Heart right ventricle (tissue), 16 donors: ENCODE measurements around the gene ESYT1. TPM values are rescaled to one million over a fixed set of nuclear protein-coding genes. Genes with fewer than 3 reads are reported as not detected.
A peak's percentile ranks its signal among the peaks of the same experiment; 100 is the strongest.

Experiments used
- ATAC-seq, 8 donors: fragments of 200-7000 bp; cut with Tn5 transposase; one replicate each; pipeline ENCODE4 v1.9.1; 2020; ENCODE audit warnings: mild to moderate bottlenecking in 8 of 8, moderate library complexity in 8 of 8, moderate number of reproducible peaks in 1 of 8
- DNase-seq, 2 donors: peaks; one replicate each; pipeline ENCODE4 v3.0.0-alpha.2; 2020
- H3K27ac ChIP-seq, 10 donors: fragments of 200-600 bp; sonication (generic) in 2 of 10; one replicate each; pipeline versions ENCODE4 v1.5.0 to v1.8.0; 2020 to 2022; ENCODE audit warnings: mild to moderate bottlenecking in 3 of 10
- H3K27me3 ChIP-seq, 7 donors: fragments of 200-600 bp; one replicate each; pipeline ENCODE4 v1.8.0; 2021 to 2022; ENCODE audit warnings: mild to moderate bottlenecking in 2 of 7
- H3K36me3 ChIP-seq, 9 donors: fragments of 200-600 bp; sonication (generic) in 1 of 9; one replicate each; pipeline versions ENCODE4 v1.5.0 to v1.8.0; 2020 to 2022; ENCODE audit warnings: mild to moderate bottlenecking in 2 of 9
- H3K4me1 ChIP-seq, 9 donors: fragments of 200-600 bp; sonication (generic) in 1 of 9; one replicate each; pipeline versions ENCODE4 v1.5.0 to v1.8.0; 2020 to 2022; ENCODE audit warnings: mild to moderate bottlenecking in 4 of 9
- H3K4me3 ChIP-seq, 10 donors: fragments of 200-600 bp; sonication (generic) in 2 of 10; one replicate each; pipeline versions ENCODE4 v1.5.0 to v1.8.0; 2020 to 2022; ENCODE audit warnings: mild to moderate bottlenecking in 7 of 10, moderate library complexity in 2 of 10
- H3K9me3 ChIP-seq, 11 donors: fragments of 200-600 bp in 10 of 11; sonication (generic) in 2 of 11; one replicate each; pipeline versions ENCODE4 v1.5.0 to v1.8.0; 2013 to 2022; ENCODE audit warnings: mild to moderate bottlenecking in 2 of 11, control low read depth in 1 of 11, moderate library complexity in 1 of 11
- CTCF ChIP-seq, 9 donors: fragments of 200-600 bp; sonication (generic) in 2 of 9; IDR thresholded peaks; one replicate each; pipeline versions ENCODE4 v1.5.0 to v1.8.0; 2021 to 2022; ENCODE audit warnings: antibody characterized with exemption in 9 of 9, mild to moderate bottlenecking in 5 of 9, moderate library complexity in 1 of 9
- WGBS, 2 donors: extraction: QIAGEN DNeasy Blood & Tissue Kit; methylation state at CpG; one replicate each; pipeline ENCODE4 v1.1.7; 2013; ENCODE audit warnings: inconsistent platforms in 1 of 2; 5-methylcytosine and 5-hydroxymethylcytosine counted together
- intact Hi-C, 10 donors: fragments of 100-400 bp; cut with DNase I; formaldehyde crosslinking; loops; one replicate each; pipeline versions ENCODE4 v1.11.1 to v1.14.2; 2022
- polyA plus RNA-seq, 2 donors: library from polyadenylated mRNA; stranded (reverse); fragments of 200-250 nt; gene quantifications; one replicate each; pipeline ENCODE4 v1.2.3, GENCODE V29; 2013
- total RNA-seq, 10 donors: library from RNA; stranded (reverse); fragmentation: NEBNext Ultra II Directional in 3 of 10; extraction: Animal tissue kit (Norgen Biotek cat#: 25700) in 3 of 10; gene quantifications; one replicate each; pipeline versions ENCODE4 v1.2.1 to v1.2.4, GENCODE V29; 2021 to 2023
- donor health status: Arrhythmogenic right ventricular cardiomyopathy.
- donor health status: ischemic (EF 13 %, LVEDD 7.1; RV severe dilation, severe dysfunction).
- donor health status: healthy with polysubstance abuse.
- donor health status: DM: no; HTN: yes; CAD: no.
- donor health status: DM: no; HTN: no; CAD: no.
- donor health status: ischemic (EF 25% LVEDD 6.9; RV normal size, moderate dysfunction).
- donor health status: ischemic (EF 25% LVEDD 5.7; RV mildly dilated, moderate dysfunction).
- donor health status: healthy.
- donor health status: DM: yes; HTN: yes; CAD: no.
- donor health status: Ischemic cardiomyopathy.
- donor health status: ischemic (EF 35%, LVEDD 5.7; RV mildly dilated, moderate dysfunction).
- donor health status: nonischemic (EF 11% LVEDD 7.7; RV severe dilation, severe dysfunction).
- donor health status: DM: yes; HTN: yes; CAD: no.
- donor health status: PGD.
- donor health status: ischemic (EF 29% LVEDD 5.4; RV normal size, mild dysfunction).
- donor health status: nonischemic (EF 23%, LVEDD 6.1; RV moderate dilation, normal function).

Gene ESYT1
- total and polyA plus RNA-seq, 12 donors: 20.9 to 57.3 (median 31.9) TPM

- H3K4me1 ChIP-seq: peaks cover 0 to 15% (median 10%) of the 10 kb centered on the region in 9 donors
- intact Hi-C loops: loop anchor here in 4 of 10 donors (5.0 to 10.0 kb wide), 4 partner anchors 42 to 105 kb away; partner anchors contain the start of genes RPS26 (in 2 of the 4) and SUOX (in 1 of the 4)
- no peaks in the 10 kb centered on the region for H3K27me3 ChIP-seq
- no peak overlapping the region for H3K27ac ChIP-seq
- WGBS, 2 donors: 87 to 92% methylated on average over 4 of the region's 4 CpGs
- TF ChIP-seq CTCF (IDR thresholded peaks at IDR 0.05): no peak
- ATAC-seq (no peak), DNase-seq (no peak)
- no peak overlapping the region for H3K4me3 ChIP-seq
- no peaks in the 10 kb centered on the region for H3K9me3 ChIP-seq
- no peaks in the 10 kb centered on the region for H3K36me3 ChIP-seq
Measured at GRCh38 chr12:56099787-56100186, 28.3 kb upstream of the ESYT1 start.

GRCh38 chr12:56101045-56101444 is 27.0 kb upstream of the ESYT1 start:
- H3K36me3 ChIP-seq: peaks cover 0 to 4% (median 0%) of the 10 kb centered on the region in 9 donors
- H3K27me3 ChIP-seq: no peaks in the 10 kb centered on the region
- 86 to 87% methylated on average over 14 of the region's 14 CpGs for WGBS, 2 donors
- intact Hi-C loops: loop anchor here in 3 of 10 donors (5.0 to 10.0 kb wide), 3 partner anchors 54 to 106 kb away; partner anchors contain the start of genes RPS26 (in 2 of the 3) and SUOX (in 1 of the 3)
- DNase-seq (no peak), ATAC-seq (no peak)
- no peak overlapping the region for H3K4me3 ChIP-seq
- no peak overlapping the region for H3K27ac ChIP-seq
- H3K4me1 ChIP-seq: peaks cover 6 to 26% (median 21%) of the 10 kb centered on the region in 9 donors
- TF ChIP-seq CTCF (IDR thresholded peaks at IDR 0.05): no peak
- no peaks in the 10 kb centered on the region for H3K9me3 ChIP-seq

GRCh38 chr12:56102683-56103065 is 25.4 kb upstream of the ESYT1 start:
- no peak for TF ChIP-seq CTCF (IDR thresholded peaks at IDR 0.05)
- no peaks in the 10 kb centered on the region for H3K9me3 ChIP-seq
- 70 to 81% methylated on average over 1 of the region's 1 CpG for WGBS, 2 donors
- no peak overlapping the region for H3K4me3 ChIP-seq
- H3K4me1 ChIP-seq: peaks cover 9 to 30% (median 25%) of the 10 kb centered on the region in 9 donors
- peak overlapping the region in 1 of 10 donors; percentile 93 for H3K27ac ChIP-seq
- no peaks in the 10 kb centered on the region for H3K27me3 ChIP-seq
- intact Hi-C loops: loop anchor here in 3 of 10 donors (5.0 to 10.0 kb wide), 3 partner anchors 55 to 108 kb away; partner anchors contain the start of genes RPS26 (in 2 of the 3) and SUOX (in 1 of the 3)
- ATAC-seq: no peak
- H3K36me3 ChIP-seq: peaks cover 0 to 20% (median 13%) of the 10 kb centered on the region in 9 donors
- DNase-seq: no peak

- H3K9me3 ChIP-seq: no peaks in the 10 kb centered on the region
- DNase-seq: no peak
- WGBS, 2 donors: 52 to 61% methylated on average over 6 of the region's 6 CpGs
- H3K4me1 ChIP-seq: peaks cover 9 to 30% (median 25%) of the 10 kb centered on the region in 9 donors
- intact Hi-C loops: loop anchor here in 3 of 10 donors (5.0 to 10.0 kb wide), 3 partner anchors 56 to 108 kb away; partner anchors contain the start of genes RPS26 (in 2 of the 3) and SUOX (in 1 of the 3)
- ATAC-seq: no peak
- peak overlapping the region in 7 of 10 donors; percentile 83 to 93 (median 87) for H3K27ac ChIP-seq
- no peak for TF ChIP-seq CTCF (IDR thresholded peaks at IDR 0.05)
- peaks cover 0 to 25% (median 18%) of the 10 kb centered on the region in 9 donors for H3K36me3 ChIP-seq
- no peaks in the 10 kb centered on the region for H3K27me3 ChIP-seq
- peak overlapping the region in 9 of 10 donors; percentile 63 to 97 (median 87) for H3K4me3 ChIP-seq
Measured at GRCh38 chr12:56103066-56103711, 24.9 kb upstream of the ESYT1 start.
